HEK293T (cell line): ENCODE results near the gene SUPT5H.
A peak's percentile ranks its signal among the peaks of the same experiment; 100 is the strongest.

Experiments used
- CTCF ChIA-PET: fragments of 350-600 bp; formaldehyde crosslinking; extraction: SDS; loops from one replicate; lab custom pipeline; 2021; ENCODE audit warnings: antibody characterized with exemption, inconsistent platforms; lab: Yijun Ruan, JAX
- POLR2A ChIA-PET: fragments of 350-600 bp; formaldehyde crosslinking; extraction: SDS; loops from one replicate; lab custom pipeline; 2020; ENCODE audit warnings: antibody characterized with exemption, inconsistent platforms; lab: Yijun Ruan, JAX
- DNase-seq: peaks from one replicate; pipeline ENCODE4 v3.0.0; 2012; ENCODE audit warnings: mixed read lengths; ENCODE audit errors: extremely low spot score
- ARNT ChIP-seq: fragments of 450-650 bp; IDR thresholded peaks from 2 replicates; pipeline ENCODE4 v1.6.1; 2017; ENCODE audit warnings: mild to moderate bottlenecking
- BHLHE40 ChIP-seq: fragments of 450-650 bp; IDR thresholded peaks from 2 replicates; pipeline ENCODE4 v1.6.1; 2016; ENCODE audit warnings: mild to moderate bottlenecking, moderate library complexity, borderline replicate concordance
- CTBP1 ChIP-seq: fragments of 450-650 bp; IDR thresholded peaks from 2 replicates; pipeline ENCODE4 v1.6.1; 2016; ENCODE audit warnings: borderline replicate concordance
- ELF4 ChIP-seq: fragments of 450-650 bp; IDR thresholded peaks from 2 replicates; pipeline ENCODE4 v1.6.1; 2017; ENCODE audit warnings: antibody characterized with exemption
- FOXA1 ChIP-seq: fragments of 450-650 bp; IDR thresholded peaks from 2 replicates; pipeline ENCODE4 v1.6.1; 2016; ENCODE audit warnings: mild to moderate bottlenecking
- FOXK2 ChIP-seq: fragments of 450-650 bp; IDR thresholded peaks from 2 replicates; pipeline ENCODE4 v1.6.1; 2016; ENCODE audit warnings: mild to moderate bottlenecking
- FOXM1 ChIP-seq: fragments of 450-650 bp; IDR thresholded peaks from 2 replicates; pipeline ENCODE4 v1.6.1; 2017; ENCODE audit warnings: mild to moderate bottlenecking, borderline replicate concordance
- HDGF ChIP-seq: fragments of 450-650 bp; IDR thresholded peaks from 2 replicates; pipeline ENCODE4 v1.6.1; 2017; ENCODE audit warnings: antibody characterized with exemption, borderline replicate concordance
- L3MBTL2 ChIP-seq: fragments of 450-650 bp; conservative IDR thresholded peaks from 2 replicates; pipeline ENCODE4 v1.6.1; 2016; ENCODE audit warnings: mild to moderate bottlenecking
- LEF1 ChIP-seq: fragments of 450-650 bp; IDR thresholded peaks from 2 replicates; pipeline ENCODE4 v1.6.1; 2017; ENCODE audit warnings: mild to moderate bottlenecking, borderline replicate concordance
- NFRKB ChIP-seq: fragments of 450-650 bp; IDR thresholded peaks from 2 replicates; pipeline ENCODE4 v1.6.1; 2016; ENCODE audit warnings: mild to moderate bottlenecking, moderate library complexity
- SP1 ChIP-seq: fragments of 450-650 bp; IDR thresholded peaks from 2 replicates; pipeline ENCODE4 v1.6.1; 2017
- SUZ12 ChIP-seq: fragments of 450-650 bp; IDR thresholded peaks from 2 replicates; pipeline ENCODE4 v1.6.1; 2016; ENCODE audit warnings: mild to moderate bottlenecking
- TARDBP ChIP-seq: fragments of 450-650 bp; IDR thresholded peaks from 2 replicates; pipeline ENCODE4 v1.6.1; 2016
- ZNF384 ChIP-seq: fragments of 450-650 bp; IDR thresholded peaks from 2 replicates; pipeline ENCODE4 v1.6.1; 2016
- TF ChIP-seq, protein P1 (sequence below): fragments of 450-650 bp; IDR thresholded peaks from 2 replicates; pipeline ENCODE4 v1.6.1; 2016

Gene SUPT5H

GRCh38 chr19:39501340-39501739 is 56.0 kb downstream of the SUPT5H start:
- POLR2A ChIA-PET = interaction anchor here (1.5 kb wide), 1 partner anchor 65 kb away, joined by 8 read pairs; the partner anchor contains the start of gene RPS16

GRCh38 chr19:39502640-39503417 is 57.4 kb downstream of the SUPT5H start:
- DNase-seq = peak; percentile 91
- CTCF ChIA-PET = interaction anchor here (0.9 to 1.3 kb wide), 2 partner anchors 9 to 29 kb away, joined by 4 read pairs; no protein-coding TSS in a partner anchor
- POLR2A ChIA-PET = interaction anchor here (1.1 to 1.7 kb wide), 3 partner anchors 30 to 67 kb away, joined by 3 to 11 read pairs (median 5); partner anchors contain the start of genes EID2B and RPS16
- TF ChIP-seq LEF1 (no peak), ARNT (peak; percentile 29; the same call in 1 of the 2 replicates), L3MBTL2 (peak; percentile 99), TARDBP (no peak)

More at GRCh38 chr19:39501340-39501739, 56.0 kb downstream of the SUPT5H start:
- CTCF ChIA-PET = no interaction called here
- no peak for TF ChIP-seq CTBP1
- no peak for TF ChIP-seq LEF1
- no peak for TF ChIP-seq FOXK2
- TF ChIP-seq FOXA1 = no peak
- TF ChIP-seq SP1 = no peak
- no peak for TF ChIP-seq ELF4
- no peak for TF ChIP-seq HDGF
- TF ChIP-seq FOXM1 = no peak
- no peak for TF ChIP-seq SUZ12
- no peak for TF ChIP-seq ZNF384
- TF ChIP-seq L3MBTL2 = no peak
- TF ChIP-seq, protein P1, sequence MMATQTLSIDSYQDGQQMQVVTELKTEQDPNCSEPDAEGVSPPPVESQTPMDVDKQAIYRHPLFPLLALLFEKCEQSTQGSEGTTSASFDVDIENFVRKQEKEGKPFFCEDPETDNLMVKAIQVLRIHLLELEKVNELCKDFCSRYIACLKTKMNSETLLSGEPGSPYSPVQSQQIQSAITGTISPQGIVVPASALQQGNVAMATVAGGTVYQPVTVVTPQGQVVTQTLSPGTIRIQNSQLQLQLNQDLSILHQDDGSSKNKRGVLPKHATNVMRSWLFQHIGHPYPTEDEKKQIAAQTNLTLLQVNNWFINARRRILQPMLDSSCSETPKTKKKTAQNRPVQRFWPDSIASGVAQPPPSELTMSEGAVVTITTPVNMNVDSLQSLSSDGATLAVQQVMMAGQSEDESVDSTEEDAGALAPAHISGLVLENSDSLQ = no peak
- no peak for TF ChIP-seq ARNT
- TF ChIP-seq BHLHE40 = no peak
- TF ChIP-seq TARDBP = no peak
- no peak for TF ChIP-seq NFRKB
- DNase-seq = no peak

GRCh38 chr19:39506598-39506943 is 61.2 kb downstream of the SUPT5H start:
- ChIA-PET POLR2A (interaction anchor here (1.1 to 1.5 kb wide), 3 partner anchors 26 to 71 kb away, joined by 3 to 4 read pairs (median 4); partner anchors contain the start of genes EID2B and RPS16), CTCF (no interaction called here)
- TF ChIP-seq FOXK2 (no peak), SP1 (no peak), L3MBTL2 (no peak), LEF1 (no peak), SUZ12 (no peak), HDGF (no peak), ELF4 (no peak), CTBP1 (no peak), BHLHE40 (no peak), TARDBP (no peak), FOXM1 (no peak), ZNF384 (no peak), NFRKB (no peak), FOXA1 (no peak), ARNT (no peak)
- TF ChIP-seq, protein P1 = no peak
- no peak for DNase-seq

GRCh38 chr19:39506944-39507714 is 61.7 kb downstream of the SUPT5H start:
- POLR2A ChIA-PET = interaction anchor here (1.1 to 1.5 kb wide), 3 partner anchors 25 to 71 kb away, joined by 3 to 4 read pairs (median 4); partner anchors contain the start of genes EID2B and RPS16
- peak; percentile 89 for DNase-seq
- CTCF ChIA-PET = interaction anchor here (0.6 to 0.7 kb wide), 2 partner anchors 9 to 25 kb away, joined by 4 to 6 read pairs; no protein-coding TSS in a partner anchor
- TF ChIP-seq TARDBP (no peak), L3MBTL2 (peak; percentile 98), ARNT (0 out of 2 replicates have a peak, but pooled peaks have one; percentile 16)

GRCh38 chr19:39507715-39508364 is 62.5 kb downstream of the SUPT5H start:
- CTCF ChIA-PET = interaction anchor here (0.6 to 0.7 kb wide), 2 partner anchors 10 to 24 kb away, joined by 4 to 6 read pairs; no protein-coding TSS in a partner anchor
- no peak for DNase-seq
- no peak for TF ChIP-seq SUZ12
- no peak for TF ChIP-seq TARDBP
- TF ChIP-seq LEF1 = no peak
- TF ChIP-seq BHLHE40 = no peak
- no peak for TF ChIP-seq L3MBTL2
- TF ChIP-seq ZNF384 = no peak
- TF ChIP-seq ARNT = no peak
- no peak for TF ChIP-seq CTBP1
- TF ChIP-seq FOXK2 = no peak
- TF ChIP-seq NFRKB = no peak
- TF ChIP-seq ELF4 = no peak
- no peak for TF ChIP-seq SP1
- TF ChIP-seq HDGF = no peak
- POLR2A ChIA-PET = interaction anchor here (1.4 to 1.6 kb wide), 3 partner anchors 25 to 72 kb away, joined by 4 to 8 read pairs (median 4); partner anchors contain the start of genes EID2B and RPS16

DNA sequence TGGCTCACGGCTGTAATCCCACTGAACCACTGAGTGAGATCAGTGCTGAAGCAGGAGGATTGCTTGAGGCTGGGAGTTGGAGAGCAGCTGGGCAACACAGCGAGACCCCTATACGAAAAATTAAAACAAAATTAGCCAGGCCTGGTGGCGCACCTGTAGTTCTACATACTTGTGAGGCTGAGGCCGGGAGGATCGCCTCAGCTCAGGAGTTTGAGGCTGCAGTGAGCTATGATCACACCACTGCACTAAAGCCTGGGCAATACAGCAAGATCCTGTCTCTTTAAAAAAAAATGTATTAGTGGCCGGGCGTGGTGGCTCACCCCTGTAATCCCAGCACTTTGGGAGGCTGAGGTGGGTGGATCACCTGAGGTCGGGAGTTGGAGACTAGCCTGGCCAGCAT is 63.2 kb downstream of the SUPT5H start:
- ChIA-PET POLR2A (interaction anchor here (1.3 to 1.6 kb wide), 2 partner anchors 10 to 73 kb away, joined by 3 to 8 read pairs; partner anchors contain the start of gene RPS16), CTCF (interaction anchor here (0.7 kb wide), 1 partner anchor 17 kb away, joined by 3 read pairs; no protein-coding TSS in a partner anchor)
- no peak for DNase-seq
- TF ChIP-seq ARNT = no peak
- no peak for TF ChIP-seq SP1
- TF ChIP-seq SUZ12 = no peak
- no peak for TF ChIP-seq CTBP1
- TF ChIP-seq FOXM1 = no peak
- TF ChIP-seq HDGF = no peak
- no peak for TF ChIP-seq LEF1
- no peak for TF ChIP-seq TARDBP
- no peak for TF ChIP-seq FOXA1
- TF ChIP-seq BHLHE40 = no peak
- TF ChIP-seq ZNF384 = no peak
- TF ChIP-seq FOXK2 = no peak
- no peak for TF ChIP-seq NFRKB
- no peak for TF ChIP-seq ELF4
- TF ChIP-seq L3MBTL2 = no peak
- TF ChIP-seq, protein P1 = no peak
